ENCODE measurements around the gene ITIH5. TPM values are rescaled to one million over a fixed set of nuclear protein-coding genes. Genes with fewer than 3 reads are reported as not detected.

The ITIH5 gene
- 0.02 to 0.20 TPM (median 0.13 TPM) in 5 replicates for total RNA-seq (2022; extraction: Qiagen RNA extraction)

DNA sequence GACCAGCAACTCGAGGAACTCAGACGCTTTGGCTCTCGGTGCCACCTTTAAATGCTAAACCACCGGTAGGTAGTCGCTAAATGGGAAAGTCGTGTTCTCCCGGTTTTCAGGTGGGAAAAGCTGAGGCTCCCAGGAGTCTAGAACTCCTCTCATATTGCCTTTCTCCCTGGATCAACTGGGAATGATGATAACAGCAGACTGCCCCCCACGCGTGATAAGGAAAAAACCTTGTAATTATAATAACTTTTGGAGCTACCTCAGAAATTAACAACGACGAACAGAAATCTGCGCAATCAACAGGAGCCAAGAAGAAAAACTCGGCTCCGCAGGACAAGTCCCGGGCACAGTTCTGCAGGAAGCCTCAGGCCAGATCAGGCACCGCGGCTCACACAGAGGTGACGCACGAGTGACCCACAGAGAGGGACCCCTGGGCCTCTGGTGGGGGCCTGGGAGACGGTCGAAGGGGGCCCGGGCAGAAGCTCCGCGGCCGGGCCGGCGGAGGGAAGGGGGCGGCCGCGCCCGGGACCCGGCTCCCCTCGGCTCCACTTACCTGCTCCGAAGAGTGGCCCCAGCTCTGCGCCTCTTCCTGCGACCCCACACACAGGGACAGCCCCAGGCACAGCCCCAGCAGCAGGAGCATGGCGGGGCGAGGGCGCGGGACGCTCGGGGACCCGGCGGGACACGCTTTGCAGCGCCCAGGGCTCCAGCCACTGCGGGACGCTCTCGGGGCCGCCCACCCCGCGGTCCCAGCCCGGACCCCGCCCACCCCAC lies at the start of gene ITIH5:
TSS of gene ITIH5 (minus strand) at position 714 of the 771 bp plus-strand sequence. CDS start at position 640, 74 bp downstream.

DNA sequence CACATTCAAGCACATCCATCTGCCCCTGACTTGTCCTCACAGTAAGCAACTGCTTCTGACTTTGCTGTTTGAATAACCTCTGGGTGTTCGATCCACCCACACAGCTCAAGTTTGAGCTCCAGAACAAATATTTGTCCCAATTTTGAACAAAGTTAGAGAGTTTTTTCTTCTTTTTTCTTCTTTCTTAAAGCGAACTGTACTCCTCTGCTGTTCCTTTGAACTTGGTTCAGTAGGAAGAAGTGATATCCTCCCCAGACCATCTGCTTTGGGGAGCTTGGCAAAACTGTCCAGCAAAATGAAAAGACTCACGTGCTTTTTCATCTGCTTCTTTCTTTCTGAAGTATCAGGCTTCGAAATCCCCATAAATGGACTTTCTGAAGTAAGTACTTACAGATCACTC lies 36.4 kb upstream of the ITIH5 start, which contains the start of gene ITIH2:
TSS of gene ITIH2 (plus strand) at position 177 of the 400 bp plus-strand sequence. CDS start at position 296, 119 bp downstream.

Other genes starting within 250 kb of the ITIH5 start
- 0.26 to 0.41 TPM (median 0.38 TPM) in 5 replicates for gene ITIH2, start 36.4 kb upstream of the ITIH5 start, total RNA-seq (2022; extraction: Qiagen RNA extraction)
- 10.3 to 15.4 TPM (median 13.5 TPM) in 5 replicates for gene KIN, start 121.0 kb upstream of the ITIH5 start, total RNA-seq (2022; extraction: Qiagen RNA extraction)
- 271 to 334 TPM (median 292 TPM) in 5 replicates for gene ATP5F1C, start 121.2 kb upstream of the ITIH5 start, total RNA-seq (2022; extraction: Qiagen RNA extraction)
- 6.7 to 8.3 TPM (median 7.2 TPM) in 5 replicates for gene TAF3, start 151.5 kb upstream of the ITIH5 start, total RNA-seq (2022; extraction: Qiagen RNA extraction)